NCI-H2227 (cell line): Measurements from ENCODE around the gene IFT172.
"Not testable (repeated sequence)": the region's sequence is repeated elsewhere in the genome, so short reads cannot be mapped to it uniquely, and the experiment has no call there.

Experiments used
- DNase-seq: peaks from one replicate; lab custom pipeline; 2025; ENCODE audit not compliant: unreplicated experiment; lab: John Stamatoyannopoulos, UW

Gene IFT172

DNA sequence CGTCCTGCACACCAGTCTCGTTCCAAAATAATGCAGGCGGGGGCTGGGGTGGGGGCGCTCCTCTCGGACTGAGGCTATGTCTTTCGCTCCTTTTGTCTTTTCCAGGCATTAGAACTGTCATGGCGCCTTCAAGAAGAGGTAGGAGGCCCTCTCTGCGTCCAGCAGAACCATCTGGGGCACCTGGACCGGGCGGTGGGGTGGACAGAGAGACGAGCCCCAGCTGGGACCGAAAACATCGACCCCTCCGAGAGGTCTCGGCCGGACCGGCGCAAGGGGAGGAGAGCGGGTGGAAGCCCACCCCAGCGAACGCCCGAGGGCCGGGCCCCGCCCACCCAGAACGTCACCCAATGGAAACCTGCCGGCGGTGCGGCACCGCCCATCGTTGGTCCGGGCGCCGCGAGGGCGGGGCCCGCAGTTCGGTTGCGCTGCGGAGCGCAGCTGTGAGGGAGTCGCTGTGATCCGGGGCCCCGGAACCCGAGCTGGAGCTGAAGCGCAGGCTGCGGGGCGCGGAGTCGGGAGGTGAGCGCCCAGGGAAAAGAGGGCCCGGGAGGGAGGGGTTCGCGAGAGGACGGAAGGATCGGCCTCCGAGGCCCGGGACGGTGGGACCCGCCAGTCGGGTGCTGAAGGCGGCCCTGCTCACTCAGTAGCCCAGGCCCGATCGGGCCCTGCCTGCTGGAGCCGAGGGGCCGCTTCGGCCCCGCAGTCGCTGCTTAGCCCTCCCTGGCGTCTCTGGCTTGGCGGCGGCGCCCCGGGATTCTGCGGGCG lies 61.1 kb downstream of the IFT172 start, which contains the start of gene NRBP1:
TSS of gene NRBP1 (plus strand) at position 419 of the 765 bp plus-strand sequence. CDS start 4,643 bp downstream, outside the sequence.
- DNase-seq: peak; percentile 96

DNA sequence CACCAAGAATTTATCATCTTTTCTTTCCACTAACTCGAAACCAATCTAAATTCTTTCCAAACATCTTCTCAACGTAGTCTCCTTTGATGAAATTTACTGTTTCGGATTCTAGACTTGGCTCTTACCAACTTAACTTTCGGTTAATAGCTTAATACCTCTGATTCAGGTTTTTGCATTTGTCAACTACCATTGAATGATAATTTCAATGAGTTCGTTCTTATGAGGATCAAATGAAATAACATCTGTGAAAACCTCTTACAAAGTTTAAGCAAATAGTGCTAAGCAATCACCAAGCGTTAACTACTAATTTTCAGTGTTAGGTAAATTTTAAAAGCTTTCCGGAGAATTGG lies 61.7 kb downstream of the IFT172 start:
- no peak for DNase-seq

DNA sequence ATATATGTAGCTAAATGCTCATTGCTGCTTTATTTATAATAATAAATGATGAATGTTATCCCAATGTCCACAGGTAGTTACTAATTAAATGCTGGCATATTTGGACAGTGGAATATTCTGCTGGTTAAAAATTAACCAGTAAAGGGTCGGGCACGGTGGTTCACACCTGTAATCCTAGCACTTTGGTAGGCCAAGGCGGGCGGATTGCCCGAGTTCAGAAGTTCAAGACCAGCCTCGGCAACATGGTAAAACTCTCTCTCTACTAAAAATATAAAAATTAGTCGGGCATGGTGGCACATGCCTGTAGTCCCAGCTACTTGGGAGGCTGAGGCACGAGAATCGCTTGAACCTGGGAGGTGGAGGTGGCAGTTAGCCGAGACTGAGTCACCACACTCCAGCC lies 64.5 kb downstream of the IFT172 start:
- DNase-seq: not testable (repeated sequence)

DNA sequence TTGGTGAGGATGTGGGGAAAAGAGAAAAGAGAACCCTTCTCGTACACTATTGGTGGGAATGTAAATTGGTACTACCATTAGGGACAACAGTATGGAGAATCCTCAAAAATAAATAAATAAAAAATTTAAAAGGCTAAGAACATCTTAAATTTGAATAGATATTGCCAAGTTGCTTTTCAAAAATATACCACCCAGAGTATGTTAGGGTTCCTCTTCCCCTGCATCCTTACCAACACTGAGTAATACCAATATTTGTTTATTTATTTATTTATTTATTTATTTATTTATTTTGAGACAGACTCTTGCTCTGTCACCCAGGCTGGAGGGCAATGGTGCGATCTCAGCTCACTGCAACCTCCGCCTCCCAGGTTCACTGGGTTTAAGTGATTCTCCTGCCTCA lies 66.6 kb downstream of the IFT172 start:
- DNase-seq: no peak

DNA sequence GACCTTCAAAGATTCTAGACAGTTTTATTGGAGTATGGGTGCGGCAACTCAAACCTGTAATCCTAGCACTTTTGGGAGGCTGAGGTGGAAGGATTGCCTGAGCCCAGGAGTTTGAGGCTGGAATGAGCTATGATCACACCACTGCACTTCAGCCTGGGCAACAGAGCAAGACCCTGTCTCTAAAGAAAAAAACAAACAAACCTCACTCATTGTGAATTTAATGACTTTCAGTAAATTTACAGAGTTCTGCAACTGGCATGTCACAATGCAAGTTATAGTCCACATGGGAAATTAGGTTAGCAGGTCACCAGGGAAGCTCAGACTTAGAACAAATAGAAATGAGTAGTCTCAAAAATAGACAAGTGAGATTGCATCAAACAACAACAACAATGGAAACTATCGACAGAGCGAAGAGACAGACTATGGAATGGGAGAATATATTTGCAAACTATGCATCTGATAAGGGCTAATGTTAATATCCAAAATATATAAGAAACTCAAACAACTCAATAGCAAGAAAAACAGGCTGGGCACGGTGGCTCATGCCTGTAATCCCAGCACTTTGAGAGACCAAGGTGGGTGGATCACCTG lies 67.8 kb downstream of the IFT172 start:
- DNase-seq: no peak

DNA sequence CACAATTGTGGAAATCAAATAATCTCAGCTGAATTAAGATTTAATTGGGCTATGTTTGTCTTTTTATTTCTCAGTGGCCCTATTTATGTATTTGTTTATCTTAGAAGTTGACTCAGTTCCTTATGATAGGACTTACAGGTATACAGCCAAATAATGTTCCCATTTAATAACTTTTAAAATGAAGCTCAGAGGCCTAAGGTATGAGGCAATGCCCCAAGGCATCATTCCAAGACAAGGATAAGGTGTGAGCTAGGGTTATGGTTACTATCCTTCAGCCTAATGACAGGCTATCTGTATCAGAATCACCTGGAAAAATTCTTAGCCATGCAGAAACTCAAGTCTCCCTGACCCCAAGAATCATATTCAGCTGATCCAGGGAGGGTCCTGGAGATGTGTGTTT lies 68.5 kb downstream of the IFT172 start:
- DNase-seq: no peak

DNA sequence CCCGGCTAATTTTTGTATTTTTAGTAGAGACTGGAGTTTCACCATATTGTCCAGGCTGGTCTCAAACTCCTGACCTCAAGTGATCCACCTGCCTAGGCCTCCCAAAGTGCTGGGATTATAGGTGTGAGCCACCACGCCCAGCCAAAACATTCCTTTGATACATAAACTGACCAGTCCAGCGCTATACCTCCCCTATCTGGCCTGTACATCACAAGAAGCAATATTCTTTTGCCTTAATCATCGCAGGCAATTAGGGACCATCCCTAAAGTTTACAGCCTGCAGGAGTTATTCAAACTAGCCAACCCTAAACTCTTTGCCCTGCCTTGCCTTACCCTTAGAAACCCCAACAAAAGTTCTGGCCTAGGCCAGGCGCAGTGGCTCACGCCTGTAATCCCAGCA lies 73.4 kb downstream of the IFT172 start:
- DNase-seq: no peak

DNA sequence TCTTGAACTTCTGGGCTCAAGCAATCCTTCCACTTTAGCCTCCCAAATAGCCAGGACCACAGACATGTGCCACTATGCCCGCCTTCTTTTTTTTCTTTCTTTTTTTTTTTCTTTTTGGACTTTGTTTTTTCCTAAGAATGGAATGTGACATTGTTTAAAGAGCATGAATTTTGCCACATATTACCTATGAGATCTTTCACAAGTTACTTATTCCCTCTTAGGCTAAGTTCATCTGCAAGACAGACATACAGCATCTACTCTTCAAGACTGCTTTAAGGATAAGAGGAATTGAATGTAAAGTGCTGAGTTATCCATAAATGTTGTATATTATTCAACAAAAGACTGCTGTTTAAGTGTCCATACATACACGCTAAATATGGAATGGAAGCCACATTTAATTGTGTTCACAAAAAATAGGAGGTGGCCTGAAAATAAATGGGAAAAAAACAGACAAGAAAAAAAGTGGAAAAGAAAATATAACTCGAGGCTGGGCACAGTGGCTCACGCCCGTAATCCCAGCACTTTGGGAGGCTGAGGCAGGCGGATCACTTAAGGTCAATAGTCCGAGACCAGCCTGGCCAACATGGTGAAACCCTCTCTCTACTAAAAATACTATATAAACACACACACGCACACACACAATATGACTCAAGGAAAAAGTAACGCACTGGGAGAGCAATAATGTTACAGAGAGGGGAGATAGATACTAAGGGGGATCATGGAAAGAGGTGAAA lies 77.0 kb downstream of the IFT172 start:
- DNase-seq: no peak

DNA sequence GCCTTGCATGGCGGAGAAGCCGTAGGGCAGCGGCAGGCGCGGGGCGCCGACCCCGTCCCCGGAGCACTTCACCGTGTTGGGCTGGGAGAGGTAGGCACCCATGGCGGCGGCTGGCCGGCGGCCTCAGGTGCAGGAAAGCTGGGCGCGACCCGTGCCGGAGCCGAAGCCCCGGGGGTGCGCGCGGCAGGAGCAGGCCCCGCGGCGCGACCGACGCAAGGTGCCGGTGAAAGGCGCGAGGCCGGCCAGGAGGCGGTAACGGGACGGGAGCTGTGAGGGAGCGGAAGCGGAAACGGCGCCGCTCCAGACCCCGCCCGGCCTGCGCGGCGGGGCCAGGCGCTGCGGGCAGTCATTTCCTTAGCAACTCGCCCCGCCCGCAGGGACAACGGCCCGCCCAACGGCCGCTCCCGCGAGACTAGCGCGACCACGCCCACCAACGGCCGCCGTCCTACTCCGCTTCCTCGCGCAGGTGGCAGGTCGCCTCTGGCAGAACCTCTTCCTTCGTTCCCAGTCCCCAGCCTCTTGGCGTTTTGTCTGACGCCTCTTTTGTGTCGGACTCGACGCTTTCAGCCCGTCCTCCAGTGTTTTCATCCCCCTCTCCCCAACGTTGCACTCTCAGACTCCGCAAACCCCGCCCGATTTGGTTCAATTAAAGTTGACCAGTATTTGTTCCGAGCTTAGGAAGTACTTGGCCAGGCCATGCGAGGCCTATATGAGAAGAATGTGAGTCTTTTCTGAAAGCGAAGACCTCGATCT lies 80.0 kb downstream of the IFT172 start, which contains the start of gene PPM1G:
TSS of gene PPM1G (minus strand) at position 271 of the 753 bp plus-strand sequence. CDS start at position 102, 169 bp downstream.
- peak; percentile 97 for DNase-seq

DNA sequence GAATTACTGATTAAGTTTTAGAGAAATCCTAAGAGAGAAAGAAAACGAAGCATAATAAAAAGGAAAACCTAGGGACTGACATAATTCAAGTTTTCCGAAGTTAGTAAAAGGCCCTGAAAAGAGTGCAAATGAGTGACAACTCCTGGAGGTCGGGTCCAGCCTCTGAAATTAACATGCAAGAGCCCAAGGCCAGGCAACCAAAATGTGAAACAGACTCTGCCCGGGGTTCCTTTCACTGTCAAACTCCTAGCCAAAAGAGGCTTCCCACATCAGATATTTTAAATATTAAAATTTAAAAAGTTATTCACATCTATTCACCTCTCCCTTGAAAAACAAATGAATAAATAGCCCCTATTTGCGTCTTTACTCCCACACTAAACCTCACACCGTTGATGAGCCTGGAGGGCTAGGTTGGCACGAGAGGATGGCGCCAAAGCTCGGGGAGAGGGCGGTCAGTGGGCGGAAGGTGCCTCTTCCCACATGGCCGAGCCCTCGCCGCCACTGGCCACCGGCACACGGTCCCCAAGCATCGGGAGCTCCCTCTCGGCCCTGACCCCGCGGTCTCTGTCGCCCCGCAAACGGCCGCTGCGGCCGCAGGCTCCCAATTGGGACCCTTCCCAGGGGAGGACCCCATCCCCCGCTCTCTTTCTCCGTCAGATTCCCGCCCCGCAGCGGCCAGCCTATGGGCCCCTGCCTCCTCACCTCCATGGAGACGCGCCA lies 80.8 kb downstream of the IFT172 start:
- DNase-seq: peak; percentile 65

DNA sequence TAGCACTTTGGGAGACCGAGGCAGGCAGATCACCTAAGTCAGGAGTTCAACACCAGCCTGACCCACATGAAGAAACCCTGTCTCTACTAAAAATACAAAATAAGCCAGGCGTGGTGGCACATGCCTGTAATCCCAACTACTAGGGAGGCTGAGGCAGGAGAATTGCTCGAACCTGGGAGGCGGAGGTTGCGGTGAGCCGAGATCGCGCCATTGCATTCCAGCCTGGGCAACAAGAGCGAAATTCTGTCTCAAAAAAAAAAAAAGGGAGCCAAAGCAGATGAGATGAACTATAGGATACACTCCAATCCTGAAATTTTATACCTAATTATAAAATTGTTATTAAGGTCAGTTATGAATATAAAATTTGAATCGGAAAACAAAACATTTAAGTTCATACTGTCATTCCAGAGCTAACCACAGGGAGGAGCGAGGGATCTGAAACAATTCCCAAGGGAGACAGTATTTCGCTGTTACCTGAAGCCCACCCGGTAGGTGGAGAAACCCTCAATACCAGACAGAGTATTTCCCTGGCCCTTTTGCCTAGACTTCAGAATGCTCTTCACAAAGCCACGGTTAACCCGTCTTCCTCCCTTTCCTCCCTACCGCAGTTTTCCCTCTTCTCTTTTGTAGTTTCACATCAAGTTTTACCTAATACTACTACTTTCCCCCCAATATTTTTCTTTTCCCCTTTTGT lies 81.6 kb downstream of the IFT172 start:
- DNase-seq: peak; percentile 77

DNA sequence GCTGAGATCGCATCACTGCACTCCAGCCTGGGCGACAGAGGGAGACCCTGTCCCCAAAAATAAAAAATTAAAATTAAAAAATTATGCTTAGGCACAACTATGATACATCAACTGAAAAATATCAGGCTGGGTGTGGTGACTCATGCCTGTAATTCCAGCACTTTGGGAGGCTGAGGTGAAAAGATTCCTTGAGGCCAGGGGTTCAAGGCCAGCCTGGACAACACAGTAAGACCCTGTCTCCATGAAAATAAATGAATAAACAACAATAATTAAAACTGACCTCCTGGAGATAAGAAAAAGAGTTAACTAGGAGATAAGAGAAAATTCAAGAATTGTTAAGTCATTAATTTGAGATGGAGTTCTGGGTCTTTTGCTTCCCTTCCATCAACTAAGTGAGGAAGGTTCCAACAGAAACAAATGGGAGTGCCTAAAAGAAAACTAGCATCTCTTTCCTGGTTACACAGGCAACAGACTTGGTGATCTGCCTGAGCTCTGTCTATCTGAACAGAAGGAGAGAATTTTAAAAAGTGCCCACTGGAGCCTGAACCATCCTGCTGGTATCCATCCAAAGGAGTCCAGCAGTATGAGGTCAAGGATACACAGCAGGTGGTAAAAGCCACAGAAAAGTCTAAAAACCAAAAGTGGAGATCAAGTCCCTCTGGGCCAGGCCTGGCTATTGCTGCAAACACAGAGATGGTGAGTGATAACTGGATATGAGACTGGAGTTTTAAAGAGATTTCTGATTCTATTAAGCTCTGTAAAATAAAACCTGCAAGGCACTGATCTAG lies 89.0 kb downstream of the IFT172 start:
- DNase-seq: no peak

DNA sequence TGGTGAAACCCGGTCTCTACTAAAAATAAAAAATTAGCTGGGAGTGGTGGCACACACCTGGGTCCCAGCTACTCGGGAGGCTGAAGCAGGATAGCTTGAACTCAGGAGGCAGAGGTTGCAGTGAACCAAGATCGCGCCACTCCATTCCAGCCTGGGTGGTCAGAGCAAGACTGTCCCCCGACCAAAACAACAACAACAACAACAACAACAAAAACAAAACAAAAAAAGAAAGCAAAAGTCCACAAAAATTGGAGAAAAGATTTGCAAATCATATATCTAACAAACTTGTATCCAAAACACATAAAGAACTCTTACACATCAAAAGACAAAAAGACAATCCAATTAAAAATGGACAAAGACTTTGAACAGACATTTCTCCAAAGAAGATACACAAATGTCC lies 90.6 kb downstream of the IFT172 start:
- no peak for DNase-seq
